HG02759 (cell line): ENCODE results near the gene BOK.

ENCODE experiments used
- ATAC-seq: cut with Tn5 transposase; IDR thresholded peaks from one replicate; pipeline ENCODE4 v1.9.1; 2021; ENCODE audit warnings: mild to moderate bottlenecking, moderate library complexity; ENCODE audit not compliant: unreplicated experiment

Gene BOK

DNA sequence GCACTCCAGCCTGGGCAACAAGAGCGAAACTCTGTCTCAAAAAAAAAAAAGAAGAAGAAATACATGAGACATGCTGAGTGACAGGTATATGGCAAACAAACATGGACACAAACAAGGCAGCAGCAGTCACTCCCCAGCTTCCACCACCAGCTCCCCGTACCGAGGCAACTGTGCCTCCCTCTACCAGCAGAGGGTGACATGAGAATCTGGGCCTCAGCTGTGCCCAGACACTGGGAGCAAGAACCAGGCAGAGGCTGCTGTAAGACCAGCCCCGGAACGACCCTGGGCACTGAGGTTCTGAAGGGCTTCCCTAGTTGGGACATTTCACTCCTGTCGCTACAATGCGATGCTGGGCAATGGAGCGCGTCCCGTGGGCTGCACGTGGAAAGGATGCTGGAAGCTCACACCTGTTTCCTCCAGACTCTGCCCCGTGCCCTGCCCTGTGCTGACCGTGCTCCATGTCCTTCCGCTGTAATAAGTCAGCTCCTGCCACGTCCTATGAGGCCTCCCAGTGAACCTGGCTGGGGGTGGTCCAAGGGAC is 37.1 kb downstream of the BOK start:
- ATAC-seq = no peak

DNA sequence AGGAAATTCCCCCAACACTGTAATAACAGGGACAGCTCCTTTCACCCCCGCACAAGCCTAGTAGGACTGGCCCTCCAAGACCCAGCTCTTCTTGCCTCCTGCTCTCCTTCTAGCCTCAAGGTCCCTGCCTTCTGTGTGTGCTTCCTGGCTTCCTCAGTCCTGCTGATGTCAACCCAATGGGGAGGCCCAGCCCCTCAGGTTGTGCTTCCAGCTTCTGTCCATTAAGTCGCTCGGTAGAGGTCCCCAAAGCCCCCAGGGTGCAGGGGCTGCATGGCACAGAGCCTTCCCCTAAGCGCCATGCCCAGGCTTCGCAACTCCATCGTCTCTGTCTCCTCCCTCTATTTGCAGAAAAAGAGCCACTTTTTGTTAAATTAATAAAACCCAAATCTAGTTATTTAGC is 39.0 kb downstream of the BOK start:
- no peak for ATAC-seq

DNA sequence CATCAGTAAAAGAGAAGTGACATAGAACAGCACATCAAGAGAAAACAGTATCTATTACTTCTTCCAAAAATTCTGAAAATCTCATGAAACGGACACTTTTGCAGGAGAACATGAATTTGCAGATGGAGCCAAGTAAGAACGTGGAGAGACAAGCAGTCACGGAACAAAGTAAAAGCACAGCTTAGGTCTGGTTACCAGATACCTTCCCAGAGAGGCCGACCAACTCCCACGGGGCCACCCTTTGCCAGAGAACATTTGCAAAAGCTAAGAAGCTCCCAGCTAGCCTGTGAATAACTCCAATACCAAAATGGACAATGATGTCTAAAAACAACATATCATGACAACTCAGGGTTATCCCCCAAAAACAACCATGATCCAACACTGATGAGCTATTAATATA is 39.5 kb downstream of the BOK start:
- ATAC-seq = no peak

DNA sequence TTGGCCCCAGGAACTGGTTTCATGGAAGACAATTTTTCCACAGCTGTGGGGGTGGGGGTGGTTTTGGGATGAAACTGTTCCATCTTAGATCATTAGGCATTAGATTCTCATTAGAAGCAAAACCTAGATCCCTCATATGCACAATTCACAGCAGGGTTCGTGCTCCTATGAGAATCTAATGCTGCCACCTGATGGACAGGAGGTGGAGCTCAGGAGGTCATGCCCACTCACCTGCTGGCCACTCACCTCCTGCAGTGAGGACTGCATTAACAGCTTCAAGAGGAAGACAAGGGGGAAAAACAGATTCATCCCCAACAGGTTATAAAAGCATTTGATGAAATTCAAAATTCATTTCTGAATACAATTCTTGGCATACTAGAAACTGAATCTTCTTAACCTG is 39.9 kb downstream of the BOK start:
- ATAC-seq = no peak

DNA sequence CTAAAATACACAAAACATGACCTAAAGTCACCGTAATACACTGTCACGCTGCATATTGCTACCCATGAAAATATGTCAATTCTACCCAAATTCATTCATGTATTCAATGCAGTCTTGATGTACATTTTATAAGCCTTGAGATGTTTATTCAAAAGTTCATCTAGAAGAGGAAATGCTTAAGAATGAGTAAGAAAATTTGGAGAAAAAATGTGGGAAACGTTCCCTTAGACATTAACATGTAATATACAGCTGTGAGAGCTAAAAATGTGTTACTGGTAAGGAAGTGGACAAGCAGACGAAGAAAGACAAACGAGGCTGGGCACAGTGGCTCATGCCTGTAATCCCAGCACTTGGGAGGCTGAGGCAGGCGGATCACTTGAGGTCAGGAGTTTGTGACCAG is 41.1 kb downstream of the BOK start:
- no peak for ATAC-seq

DNA sequence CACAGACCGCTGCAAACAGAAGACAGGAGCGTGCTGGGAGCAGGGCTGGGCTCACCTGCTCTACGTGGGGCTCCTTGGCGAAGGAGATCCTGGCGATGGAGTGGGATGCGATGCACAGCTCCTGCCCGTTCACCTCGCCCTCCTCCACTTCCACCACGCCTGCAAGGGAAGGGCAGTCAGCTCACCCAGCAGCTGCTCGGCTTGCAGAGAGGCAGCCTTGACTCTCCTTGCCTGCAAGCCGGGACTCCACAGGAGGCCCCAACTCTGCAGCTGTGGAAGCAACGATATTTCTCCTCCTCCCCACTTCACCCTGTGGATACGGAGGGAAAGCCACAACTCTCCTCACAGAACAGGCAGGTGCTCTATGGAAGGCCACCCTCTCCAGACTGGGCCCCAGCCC is 43.3 kb downstream of the BOK start:
- ATAC-seq = no peak

DNA sequence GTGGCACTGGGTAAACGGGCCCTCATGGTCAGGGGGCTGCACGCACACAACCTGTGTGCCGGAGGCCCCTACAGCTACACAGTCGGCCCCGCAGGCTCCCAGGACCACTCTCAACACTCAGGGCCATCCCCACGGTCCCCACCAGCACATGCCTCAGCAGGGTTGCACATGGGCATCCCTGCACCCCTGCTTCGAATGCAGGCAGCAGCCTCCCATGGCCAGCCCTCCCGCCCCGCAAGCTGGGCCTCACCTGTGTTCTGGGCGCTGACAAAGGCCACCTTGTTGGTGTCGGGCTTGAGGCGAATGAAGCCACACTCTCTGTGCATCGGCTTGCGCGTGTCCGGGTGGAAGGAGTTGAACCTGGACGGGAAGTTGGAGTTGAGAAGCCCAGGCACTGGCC is 44.2 kb downstream of the BOK start:
- ATAC-seq = no peak

DNA sequence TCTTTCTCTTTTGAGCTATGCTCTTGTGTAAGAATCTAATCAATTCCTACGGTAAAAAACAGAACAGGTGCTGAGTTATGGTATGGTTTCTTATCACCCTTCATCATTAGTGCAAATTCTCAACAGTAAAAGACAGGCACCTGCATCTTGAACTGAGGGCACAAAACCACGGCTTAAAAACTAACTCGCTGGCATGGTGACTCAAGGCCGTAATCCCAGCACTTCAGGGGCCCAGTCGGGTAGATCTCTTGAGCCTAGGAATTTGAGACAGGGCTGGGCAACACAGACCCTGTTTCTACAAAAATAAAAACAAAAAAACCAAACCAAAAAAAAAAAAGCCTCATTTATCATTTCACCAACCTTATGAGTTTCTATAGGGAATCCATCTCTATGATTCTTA is 45.1 kb downstream of the BOK start:
- ATAC-seq = no peak

DNA sequence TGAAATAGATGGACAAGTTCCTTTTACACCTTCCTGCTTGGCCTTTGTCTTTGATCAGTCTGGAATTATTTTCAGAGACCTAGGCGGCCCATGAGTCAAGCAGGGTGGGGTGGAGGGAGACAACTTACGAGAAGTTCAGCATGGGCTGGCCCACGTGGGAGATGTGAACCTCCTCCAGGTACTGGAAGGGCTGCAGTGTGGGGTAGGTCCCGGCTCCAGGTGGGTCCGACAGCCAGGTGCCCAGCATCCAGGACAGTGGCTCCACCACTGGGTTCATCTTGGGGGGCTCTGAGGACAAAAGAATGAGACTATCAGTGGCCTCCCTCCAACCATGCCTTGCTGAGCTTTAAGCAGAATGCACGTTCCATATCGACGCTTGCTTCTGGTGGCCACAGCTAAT is 47.6 kb downstream of the BOK start:
- ATAC-seq = no peak

DNA sequence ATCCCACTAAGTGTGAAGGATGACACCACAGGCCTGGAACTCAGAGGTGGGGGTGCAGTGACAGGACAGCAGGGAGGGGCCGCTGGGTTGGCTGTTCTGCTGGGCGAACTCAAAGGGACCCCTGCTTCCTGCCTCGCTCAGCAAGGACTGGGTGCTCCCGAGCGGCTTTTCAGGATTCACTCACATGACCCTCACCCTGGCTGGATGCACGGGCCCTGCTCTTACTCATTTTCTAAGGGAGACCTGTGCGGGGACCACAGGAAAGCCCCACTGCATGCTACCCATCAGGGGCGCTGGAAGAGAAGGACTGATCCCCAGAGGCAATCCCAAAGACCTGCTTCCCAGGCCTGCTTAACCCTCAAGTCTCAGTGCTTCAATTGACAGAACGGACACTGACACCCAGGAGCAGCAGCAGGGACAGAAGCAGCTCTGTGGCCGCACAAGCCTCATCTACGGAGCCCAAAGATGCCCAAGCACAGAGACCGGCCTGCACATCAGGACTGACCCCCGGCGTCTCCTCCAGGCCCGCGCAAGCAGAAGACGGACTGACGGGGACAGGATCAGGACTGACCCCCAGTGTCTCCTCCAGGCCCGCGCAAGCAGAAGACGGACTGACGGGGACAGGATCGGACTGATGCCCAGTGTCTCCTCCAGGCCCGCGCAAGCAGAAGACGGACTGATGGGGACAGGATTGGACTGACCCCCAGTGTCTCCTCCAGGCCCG is 48.8 kb downstream of the BOK start:
- ATAC-seq = no peak

DNA sequence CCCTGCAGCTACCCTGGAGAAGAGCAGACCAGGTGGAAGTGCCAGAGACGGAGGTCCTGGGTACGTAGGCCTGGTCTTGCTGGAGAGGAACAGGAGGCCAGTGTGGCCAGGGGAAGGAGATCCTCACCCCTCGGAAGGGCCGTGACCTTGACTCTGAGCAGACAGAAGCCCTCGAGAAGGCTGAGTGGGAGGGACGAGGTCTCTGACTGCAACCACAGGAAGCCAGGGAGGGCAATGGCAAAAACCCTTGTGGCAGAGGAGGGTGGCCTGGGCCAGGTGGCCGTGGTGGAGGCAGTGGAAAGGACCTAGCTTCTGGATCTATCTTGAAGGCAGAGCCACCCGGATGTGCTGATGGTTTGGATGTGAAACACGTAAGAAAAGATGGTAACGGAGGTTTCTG is 50.3 kb downstream of the BOK start:
- ATAC-seq = no peak

DNA sequence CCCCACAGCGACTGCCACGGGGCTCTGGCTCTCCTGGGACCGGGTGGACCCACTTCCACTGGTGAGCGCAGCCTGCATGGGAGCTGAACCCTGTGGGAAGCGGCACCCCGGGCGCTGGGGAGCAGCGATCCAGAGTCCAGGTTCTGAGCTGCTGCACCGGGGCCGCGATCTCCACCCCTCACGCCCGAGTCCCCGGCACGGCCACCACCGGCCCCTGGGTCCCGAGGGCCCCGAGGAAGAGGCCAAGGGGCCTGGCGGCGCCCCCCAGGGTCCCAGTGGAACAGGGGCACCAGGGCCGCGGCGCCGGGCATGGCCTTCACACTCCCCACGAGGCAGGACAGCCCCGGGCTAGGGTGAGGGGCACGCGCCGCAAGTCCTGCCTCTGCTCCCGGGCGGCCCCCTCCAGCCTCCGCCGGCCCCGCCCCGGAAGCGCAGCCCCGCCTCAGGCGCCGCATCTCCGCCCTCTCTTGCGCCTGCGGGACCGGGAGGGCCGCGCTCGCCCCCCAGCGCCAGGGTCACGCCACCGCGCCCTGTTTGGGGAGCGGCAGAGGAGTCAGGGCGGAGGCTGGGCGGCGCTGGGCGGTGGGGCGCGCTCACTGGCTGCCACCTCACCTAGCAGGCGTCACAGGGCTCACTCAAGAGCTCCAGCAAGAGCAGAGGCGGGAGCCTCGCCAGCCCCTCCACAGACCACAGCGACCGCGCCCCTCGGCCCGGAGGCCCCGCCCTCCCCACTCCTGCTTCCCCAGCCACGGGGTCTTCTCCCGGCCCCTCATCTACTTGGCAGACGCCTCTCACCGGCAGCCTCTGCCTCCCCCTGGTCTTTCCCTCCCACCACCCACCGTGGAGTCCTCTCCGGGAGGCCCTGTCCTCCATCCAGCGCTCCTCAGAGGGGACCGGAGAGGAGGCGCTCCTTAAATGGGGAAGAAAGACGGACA is 51.6 kb downstream of the BOK start:
- peak; percentile 97 for ATAC-seq

DNA sequence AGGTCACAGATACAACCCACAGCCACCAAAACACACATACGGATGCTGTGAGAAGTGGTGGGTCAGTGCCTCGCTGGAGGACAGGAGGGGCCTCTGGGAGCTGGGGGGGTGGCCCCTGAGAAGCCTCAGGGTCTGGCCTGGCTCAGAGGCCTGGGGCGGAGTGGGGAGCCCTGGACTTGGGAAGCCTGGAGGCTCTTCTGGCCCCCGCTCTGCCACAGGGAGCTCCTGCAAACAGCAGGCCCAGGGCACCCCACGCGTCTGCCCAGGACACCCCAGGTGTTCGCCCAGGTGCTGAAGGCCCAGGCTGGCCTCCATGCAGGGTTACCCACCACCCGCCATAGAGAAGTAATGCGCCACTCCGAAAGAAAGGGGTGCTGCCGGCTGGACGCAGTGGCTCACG is 52.5 kb downstream of the BOK start:
- no peak for ATAC-seq

DNA sequence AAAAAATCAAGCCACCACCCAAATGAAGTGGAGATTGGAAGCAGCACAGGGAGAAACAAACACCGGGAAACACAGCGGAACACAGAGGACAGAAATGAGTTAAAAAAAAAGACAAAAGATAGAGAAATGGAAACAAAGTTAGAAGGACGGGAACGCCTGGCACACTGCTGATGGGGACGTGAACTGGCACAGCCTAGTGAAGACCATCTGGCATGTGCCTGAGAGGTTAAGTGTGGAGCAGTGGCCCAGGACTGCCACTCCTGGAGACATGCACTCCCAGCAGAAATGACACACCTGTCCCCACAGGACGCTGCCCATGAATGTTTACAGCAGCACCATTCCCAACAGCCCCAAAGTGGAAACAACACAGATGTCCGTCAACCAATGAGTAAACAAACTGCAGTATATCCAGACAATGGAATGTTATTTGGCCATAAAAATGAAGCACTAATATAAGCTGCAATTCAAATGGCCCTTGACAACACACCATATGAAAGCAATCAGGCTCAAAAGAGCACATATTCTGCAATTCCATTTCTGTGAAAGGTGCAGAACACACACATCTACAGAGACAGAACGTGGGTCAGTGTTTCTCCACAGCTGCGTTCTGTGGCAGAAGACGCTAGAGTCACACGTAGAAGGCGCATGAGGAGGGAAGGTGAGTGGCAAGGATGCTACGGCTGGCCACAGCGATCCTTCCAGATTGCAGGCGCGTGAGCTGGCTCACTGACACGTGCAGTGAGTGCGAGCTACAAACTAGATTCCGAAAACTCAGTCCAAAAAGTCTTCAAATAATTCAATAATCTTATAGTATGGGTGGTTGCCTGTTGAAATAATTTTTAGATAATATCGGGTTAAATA is 53.8 kb downstream of the BOK start:
- no peak for ATAC-seq

DNA sequence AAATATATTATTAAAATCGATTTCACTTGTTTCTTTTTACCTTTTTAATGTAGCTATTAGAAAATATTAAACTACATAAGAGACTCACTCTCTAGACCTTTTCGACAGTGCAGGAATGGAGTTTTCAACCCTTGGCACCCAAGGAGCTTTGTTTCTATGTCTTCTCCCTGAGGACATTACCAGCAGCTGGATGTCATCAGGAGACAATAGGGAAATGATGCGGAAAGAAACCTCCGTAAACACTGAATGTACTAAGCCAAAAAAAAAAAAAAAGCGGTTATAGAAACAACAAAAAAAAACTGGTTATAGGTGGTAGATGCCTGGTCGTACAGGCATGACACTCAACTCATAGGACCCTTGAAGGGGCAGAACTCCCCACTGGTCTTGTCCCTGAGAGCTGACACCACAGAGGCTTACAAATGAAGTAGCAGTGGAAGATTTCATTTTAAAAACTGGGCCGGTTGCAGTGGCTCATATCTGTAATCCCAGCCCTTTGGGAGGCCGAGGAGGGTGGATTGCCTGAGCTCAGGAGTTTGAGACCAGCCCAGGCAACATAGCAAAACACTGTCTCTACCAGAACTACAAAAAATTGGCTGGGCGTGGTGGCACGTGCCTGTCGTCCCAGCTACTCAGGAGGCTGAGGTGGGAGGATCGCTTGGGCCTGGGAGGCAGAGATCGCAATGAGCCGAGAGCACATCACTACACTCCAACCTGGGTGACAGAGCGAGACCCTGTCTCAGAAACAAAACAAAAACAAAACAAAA is 54.7 kb downstream of the BOK start:
- no peak for ATAC-seq

DNA sequence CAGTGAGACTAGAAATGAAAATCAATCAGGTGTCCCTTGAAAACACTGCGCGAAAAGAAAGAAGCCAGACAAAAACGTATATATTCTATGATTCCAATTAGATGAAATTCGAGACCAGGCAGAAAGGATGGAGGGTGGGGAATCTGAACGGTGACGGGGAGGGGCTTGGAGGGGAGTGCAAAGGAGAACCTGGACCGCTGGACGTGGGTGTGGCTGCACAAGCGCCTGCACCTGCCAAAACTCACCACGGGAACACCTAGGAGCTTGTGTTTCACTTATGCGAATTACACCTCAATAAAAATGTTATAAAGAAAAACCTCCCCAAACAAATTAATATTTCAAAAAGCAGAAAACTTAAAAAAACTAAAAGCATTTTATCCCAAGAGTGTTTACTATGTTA is 56.5 kb downstream of the BOK start:
- no peak for ATAC-seq

DNA sequence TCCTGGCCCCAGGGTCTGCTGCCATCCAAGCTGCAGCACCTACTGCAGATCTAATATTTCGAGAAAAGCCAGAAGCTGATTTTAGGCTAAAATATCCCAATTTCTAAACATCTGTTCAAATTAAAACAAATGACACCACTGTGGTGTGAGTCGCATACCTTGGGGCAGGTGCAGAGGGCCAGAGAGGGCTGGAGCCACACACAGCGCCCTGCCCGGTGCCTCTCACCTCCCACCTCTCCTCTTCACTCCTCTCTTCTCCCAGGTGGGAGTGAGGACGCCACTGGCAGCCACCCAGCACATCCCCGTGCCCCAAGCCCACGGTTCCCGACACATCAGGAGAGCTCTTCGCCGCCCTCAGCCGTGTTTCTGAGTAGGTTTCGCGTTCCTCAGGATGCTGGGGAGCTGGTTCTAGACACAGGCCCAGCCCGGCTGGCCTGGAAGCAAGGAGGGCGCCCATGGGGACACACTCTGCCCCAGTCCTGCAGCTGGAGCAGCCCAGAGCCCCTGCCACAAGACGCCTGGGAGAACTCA is 57.0 kb downstream of the BOK start:
- ATAC-seq = no peak

DNA sequence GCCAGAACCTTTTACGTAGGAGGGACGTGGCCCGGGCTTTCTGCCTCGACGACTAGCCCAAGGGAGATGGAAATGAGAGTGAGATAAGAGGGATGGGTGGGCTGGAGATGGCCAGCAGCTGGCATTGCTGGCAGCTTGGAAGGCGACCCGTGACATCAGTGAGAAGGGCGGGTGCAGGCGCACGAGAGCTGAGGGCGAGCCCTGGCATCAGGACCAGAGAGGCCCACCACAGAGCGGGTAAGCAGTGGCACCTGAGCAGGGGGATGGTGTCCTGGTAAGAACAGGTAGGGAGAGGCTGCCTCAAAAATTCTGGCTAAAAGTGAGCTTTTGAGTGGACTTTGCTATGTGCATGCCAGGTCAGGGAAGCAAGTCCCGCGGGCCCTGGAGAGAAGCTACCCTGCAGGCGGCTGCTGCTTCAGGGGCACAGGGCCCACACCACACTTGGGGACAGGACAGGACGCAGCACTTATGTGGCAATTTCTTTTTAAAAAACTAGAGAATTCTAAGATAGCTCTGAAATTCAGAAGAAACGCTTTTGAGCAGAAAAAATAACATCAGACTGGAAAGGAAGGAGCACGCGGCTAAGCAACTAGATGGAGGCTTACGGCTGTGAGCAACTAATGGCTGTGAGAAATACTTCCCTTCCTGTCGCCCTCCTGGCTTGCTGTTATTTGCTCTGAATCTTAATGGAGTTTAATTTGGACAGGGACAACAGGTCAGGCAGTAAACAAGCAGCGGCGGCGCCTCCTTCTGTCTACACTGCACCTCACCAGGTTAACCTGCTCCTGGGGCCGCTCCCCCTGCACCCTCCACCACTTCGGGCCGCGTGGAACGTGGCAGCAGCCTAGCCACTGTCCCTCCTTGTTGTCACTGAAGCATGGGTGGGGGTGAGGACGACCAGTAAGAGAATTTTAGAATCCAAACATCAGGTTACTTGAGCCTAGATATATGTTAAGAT is 57.9 kb downstream of the BOK start:
- no peak for ATAC-seq
